Tibial nerve (tissue), 4 donors: ENCODE results near the gene CCDC121. TPM values are rescaled to one million over a fixed set of nuclear protein-coding genes. Genes with fewer than 3 reads are reported as not detected.
A peak's percentile ranks its signal among the peaks of the same experiment; 100 is the strongest.

Experiments
- DNase-seq, 2 donors: peaks; one replicate each; pipeline ENCODE4 v3.0.0-alpha.2; 2019; ENCODE audit warnings: low spot score in 2 of 2
- H3K27ac ChIP-seq, 4 donors: fragments of 200-600 bp; sonication (generic) in 3 of 4; one replicate each; pipeline ENCODE4 v1.5.1; 2017 to 2019; ENCODE audit warnings: mild to moderate bottlenecking in 1 of 4
- H3K27me3 ChIP-seq, 2 donors: fragments of 200-600 bp; sonication (generic) in 1 of 2; one replicate each; pipeline versions ENCODE4 v1.5.1 to v1.6.0; 2017 to 2019
- H3K36me3 ChIP-seq, 3 donors: fragments of 200-600 bp; sonication (generic); one replicate each; pipeline ENCODE4 v1.5.1; 2018 to 2019
- H3K4me1 ChIP-seq, 4 donors: fragments of 200-600 bp; sonication (generic) in 3 of 4; one replicate each; pipeline ENCODE4 v1.5.1; 2017 to 2019
- H3K4me3 ChIP-seq, 4 donors: fragments of 200-600 bp; sonication (generic) in 3 of 4; one replicate each; pipeline ENCODE4 v1.5.1; 2017 to 2019; ENCODE audit warnings: mild to moderate bottlenecking in 1 of 4, moderate library complexity in 1 of 4
- H3K9me3 ChIP-seq, 4 donors: fragments of 200-600 bp; sonication (generic) in 3 of 4; one replicate each; pipeline ENCODE4 v1.5.1; 2017 to 2019
- EP300 ChIP-seq, 2 donors: sonication (generic); formaldehyde crosslinking; IDR thresholded peaks; one replicate each; pipeline ENCODE4 v1.6.1; 2017; ENCODE audit warnings: antibody characterized with exemption in 2 of 2, mild to moderate bottlenecking in 1 of 2
- POLR2A ChIP-seq, 2 donors: fragments of 450-650 bp; IDR thresholded peaks; one replicate each; pipeline ENCODE4 v1.6.1; 2017; ENCODE audit warnings: antibody characterized with exemption in 2 of 2, mild to moderate bottlenecking in 2 of 2, moderate library complexity in 2 of 2
- WGBS, 2 donors: methylation state at CpG; one replicate each; pipeline ENCODE4 v1.1.5; 2018; 5-methylcytosine and 5-hydroxymethylcytosine counted together
- total RNA-seq, 4 donors: library from RNA; depleted of rRNA; stranded (reverse); fragments of >200 nt; gene quantifications; one replicate each; pipeline ENCODE4 v1.1.0, GENCODE V29; 2016
- TF ChIP-seq, protein P1 (sequence below), 5 experiments: fragments of 200-600 bp in 3 of 5; fragments of 450-650 bp in 2 of 5; sonication (generic) in 3 of 5; IDR thresholded peaks; one replicate each; pipeline ENCODE4 v1.5.1; 2016 to 2019; ENCODE audit warnings: antibody characterized with exemption in 5 of 5, mild to moderate bottlenecking in 3 of 5, moderate library complexity in 2 of 5

The CCDC121 gene
- total RNA-seq, result 1 to 10 TPM; 3.8 to 7.2 (median 4.7) TPM

- WGBS, 2 donors, result 1% methylated on average over 40 to 44 of the region's 44 CpGs
- H3K27ac ChIP-seq, result peak within 1 kb of the TSS; percentile 62 to 85 (median 80)
- peak in 1 of 2 donors; percentile 50 for TF ChIP-seq POLR2A (IDR thresholded peaks at IDR 0.05)
- TF ChIP-seq EP300 (IDR thresholded peaks at IDR 0.05), result peak; percentile 45 to 82
- TF ChIP-seq, protein P1, sequence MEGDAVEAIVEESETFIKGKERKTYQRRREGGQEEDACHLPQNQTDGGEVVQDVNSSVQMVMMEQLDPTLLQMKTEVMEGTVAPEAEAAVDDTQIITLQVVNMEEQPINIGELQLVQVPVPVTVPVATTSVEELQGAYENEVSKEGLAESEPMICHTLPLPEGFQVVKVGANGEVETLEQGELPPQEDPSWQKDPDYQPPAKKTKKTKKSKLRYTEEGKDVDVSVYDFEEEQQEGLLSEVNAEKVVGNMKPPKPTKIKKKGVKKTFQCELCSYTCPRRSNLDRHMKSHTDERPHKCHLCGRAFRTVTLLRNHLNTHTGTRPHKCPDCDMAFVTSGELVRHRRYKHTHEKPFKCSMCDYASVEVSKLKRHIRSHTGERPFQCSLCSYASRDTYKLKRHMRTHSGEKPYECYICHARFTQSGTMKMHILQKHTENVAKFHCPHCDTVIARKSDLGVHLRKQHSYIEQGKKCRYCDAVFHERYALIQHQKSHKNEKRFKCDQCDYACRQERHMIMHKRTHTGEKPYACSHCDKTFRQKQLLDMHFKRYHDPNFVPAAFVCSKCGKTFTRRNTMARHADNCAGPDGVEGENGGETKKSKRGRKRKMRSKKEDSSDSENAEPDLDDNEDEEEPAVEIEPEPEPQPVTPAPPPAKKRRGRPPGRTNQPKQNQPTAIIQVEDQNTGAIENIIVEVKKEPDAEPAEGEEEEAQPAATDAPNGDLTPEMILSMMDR (IDR thresholded peaks at IDR 0.05), result no peak
Measured at GRCh38 chr2:27628767-27629709, at the start of gene CCDC121, which contains the start of gene GPN1. CCDC121 (minus strand) TSS chr2:27629012; CDS start chr2:27627799, 1,213 bp downstream. GPN1 (plus strand) TSS chr2:27629050; CDS start chr2:27629059, 9 bp downstream.

DNA sequence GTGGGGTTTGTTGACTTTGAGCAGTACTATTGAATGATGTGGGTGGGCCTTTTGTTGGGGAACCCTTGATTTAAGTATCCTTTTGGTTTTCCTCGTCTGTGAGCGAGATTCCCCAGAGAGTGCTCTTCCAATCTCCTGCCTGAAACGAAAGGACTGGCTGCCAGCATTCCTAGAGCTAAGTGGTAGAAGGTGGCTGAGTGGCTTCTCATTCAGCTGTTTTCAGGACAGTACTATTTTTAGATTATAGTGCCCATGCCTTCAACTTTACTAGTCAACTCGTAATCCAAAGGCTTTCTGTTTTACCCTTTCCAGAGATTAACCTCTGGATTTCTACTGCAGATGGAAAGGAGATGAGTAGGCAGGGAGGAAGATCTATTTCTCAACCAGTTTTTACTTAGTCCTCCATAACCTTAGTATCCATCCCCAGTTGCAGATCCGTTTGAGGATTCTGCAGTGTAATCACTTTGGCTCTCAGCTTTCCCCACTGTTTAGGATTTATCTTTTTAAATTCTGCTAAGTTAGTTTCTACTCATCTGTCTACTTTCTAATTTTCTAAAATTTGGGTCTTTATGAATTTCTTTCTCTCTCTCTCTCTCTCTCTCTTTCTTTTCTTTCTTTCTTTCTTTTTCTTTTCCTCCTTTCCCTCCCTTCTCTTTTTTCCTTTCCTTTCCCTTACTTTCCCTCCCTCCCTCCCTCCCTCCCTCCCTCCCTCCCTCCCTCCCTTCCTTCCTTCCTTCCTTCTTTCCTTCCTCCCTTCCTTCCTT, 44.1 kb upstream of the CCDC121 start:
- H3K4me3 ChIP-seq, result no peak overlapping the region
- H3K9me3 ChIP-seq, result no peaks in the 10 kb centered on the region
- H3K4me1 ChIP-seq, result no peaks in the 10 kb centered on the region
- no peak overlapping the region for H3K27ac ChIP-seq
- H3K27me3 ChIP-seq, result no peaks in the 10 kb centered on the region
- no peak for TF ChIP-seq EP300 (IDR thresholded peaks at IDR 0.05)
- TF ChIP-seq POLR2A (IDR thresholded peaks at IDR 0.05), result no peak
- TF ChIP-seq, protein P1 (IDR thresholded peaks at IDR 0.05), result no peak
- DNase-seq, result no peak
- peaks cover 0 to 93% (median 15%) of the 10 kb centered on the region in 3 donors for H3K36me3 ChIP-seq
- 70 to 75% methylated on average over 5 of the region's 5 CpGs for WGBS, 2 donors

More at GRCh38 chr2:27628767-27629709, at the start of gene CCDC121, which contains the start of gene GPN1:
- Histone ChIP-seq H3K9me3 (no peaks in the 10 kb centered on the region), H3K4me3 (peak within 1 kb of the TSS; percentile 60 to 73 (median 64)), H3K4me1 (peaks cover 0 to 32% (median 11%) of the 10 kb centered on the region in 4 donors), H3K27me3 (no peaks in the 10 kb centered on the region), H3K36me3 (peaks cover 0 to 45% (median 5%) of the 10 kb centered on the region in 3 donors)
- DNase-seq, result peak; percentile 67 to 82

DNA sequence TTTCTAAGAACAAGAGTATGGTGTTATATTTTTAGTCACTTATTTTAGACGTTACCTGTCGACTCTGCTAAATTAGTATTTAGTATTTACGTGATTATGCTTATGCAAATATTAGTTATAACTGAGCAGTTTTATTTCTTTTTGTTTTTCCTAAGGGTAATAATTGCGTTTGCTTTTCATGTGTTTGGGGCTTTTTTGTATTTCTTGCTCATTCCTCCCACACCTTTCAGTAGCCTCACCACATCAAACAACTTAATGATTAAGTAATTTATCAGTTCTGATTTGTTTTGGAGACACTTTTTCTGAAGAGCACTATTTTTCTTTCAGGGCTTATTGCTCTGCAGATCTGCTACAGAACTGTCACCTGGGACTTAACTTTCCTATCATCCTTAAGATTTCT, 42.4 kb upstream of the CCDC121 start:
- no peak for DNase-seq
- WGBS, 2 donors, result 91 to 94% methylated on average over 4 of the region's 4 CpGs
- Histone ChIP-seq H3K36me3 (peaks cover 0 to 89% (median 17%) of the 10 kb centered on the region in 3 donors), H3K4me1 (peaks cover 0 to 6% (median 0%) of the 10 kb centered on the region in 4 donors), H3K27ac (no peak overlapping the region), H3K4me3 (no peak overlapping the region), H3K9me3 (no peaks in the 10 kb centered on the region), H3K27me3 (no peaks in the 10 kb centered on the region)
- TF ChIP-seq, protein P1 (IDR thresholded peaks at IDR 0.05), result no peak
- TF ChIP-seq POLR2A (IDR thresholded peaks at IDR 0.05), result no peak
- TF ChIP-seq EP300 (IDR thresholded peaks at IDR 0.05), result no peak

DNA sequence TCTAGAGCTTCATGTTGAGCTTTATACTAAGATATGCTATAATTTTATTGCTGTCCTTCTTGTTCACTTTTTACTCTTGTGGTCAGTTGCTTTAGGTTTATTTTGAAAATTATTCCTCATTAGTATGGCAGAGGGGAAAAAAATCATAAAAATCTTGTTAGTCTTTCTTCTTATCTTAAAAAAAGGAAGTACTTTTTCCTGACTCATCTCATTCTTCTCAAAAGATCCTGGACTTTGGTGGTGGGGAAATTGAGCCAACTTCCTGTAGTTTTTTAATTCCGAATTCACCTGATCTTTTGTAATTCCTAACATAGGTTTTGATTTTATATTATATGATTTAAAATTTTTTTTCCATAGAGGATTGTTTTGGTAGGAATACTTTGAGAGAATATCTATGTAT, 38.6 kb upstream of the CCDC121 start:
- no peak overlapping the region for H3K4me3 ChIP-seq
- 79% methylated on average over 1 of the region's 1 CpG for WGBS, 2 donors
- no peaks in the 10 kb centered on the region for H3K27me3 ChIP-seq
- H3K27ac ChIP-seq, result no peak overlapping the region
- peaks cover 0 to 33% (median 16%) of the 10 kb centered on the region in 4 donors for H3K4me1 ChIP-seq
- H3K36me3 ChIP-seq, result peaks cover 0 to 55% (median 11%) of the 10 kb centered on the region in 3 donors
- no peak for DNase-seq
- no peaks in the 10 kb centered on the region for H3K9me3 ChIP-seq
- TF ChIP-seq, protein P1 (IDR thresholded peaks at IDR 0.05), result no peak
- TF ChIP-seq EP300 (IDR thresholded peaks at IDR 0.05), result no peak
- no peak for TF ChIP-seq POLR2A (IDR thresholded peaks at IDR 0.05)
